ENCODE data around the gene FAM118B.

FAM118B gene

GRCh38 chr11:126211236-126212088 lies at the start of gene FAM118B, which contains the start of gene RPUSD4:
Gene FAM118B, plus strand, starts transcription at chr11:126211782. Its CDS starts 23,220 bp downstream, at chr11:126235002.
Gene RPUSD4, minus strand, starts transcription at chr11:126211650. Its CDS starts 12 bp downstream, at chr11:126211638.
- peak; percentile 86 for DNase-seq

GRCh38 chr11:126162306-126163030 lies 49.1 kb upstream of the FAM118B start:
- no peak for DNase-seq

GRCh38 chr11:126163074-126163700 lies 48.4 kb upstream of the FAM118B start:
- peak; percentile 64 for DNase-seq

- DNase-seq = no peak
Observed at GRCh38 chr11:126163779-126164178, 47.8 kb upstream of the FAM118B start.

- no peak for DNase-seq
Observed at GRCh38 chr11:126164781-126165180, 46.8 kb upstream of the FAM118B start.

GRCh38 chr11:126165311-126165720 lies 46.3 kb upstream of the FAM118B start:
- no peak for DNase-seq

GRCh38 chr11:126165757-126166156 lies 45.8 kb upstream of the FAM118B start:
- no peak for DNase-seq

- DNase-seq = no peak
Observed at GRCh38 chr11:126166413-126166812, 45.2 kb upstream of the FAM118B start.

- DNase-seq = no peak
Observed at GRCh38 chr11:126167488-126167887, 44.1 kb upstream of the FAM118B start.

- no peak for DNase-seq
Observed at GRCh38 chr11:126169291-126169690, 42.3 kb upstream of the FAM118B start.

GRCh38 chr11:126172596-126173038 lies 39.0 kb upstream of the FAM118B start:
- DNase-seq = no peak

- no peak for DNase-seq
Observed at GRCh38 chr11:126173257-126173656, 38.3 kb upstream of the FAM118B start.

- no peak for DNase-seq
Observed at GRCh38 chr11:126174816-126175215, 36.8 kb upstream of the FAM118B start.

- DNase-seq = no peak
Observed at GRCh38 chr11:126175393-126175792, 36.2 kb upstream of the FAM118B start.

- no peak for DNase-seq
Observed at GRCh38 chr11:126176853-126177470, 34.6 kb upstream of the FAM118B start.

- no peak for DNase-seq
Observed at GRCh38 chr11:126181939-126182730, 29.4 kb upstream of the FAM118B start.

GRCh38 chr11:126182787-126183445 lies 28.7 kb upstream of the FAM118B start:
- no peak for DNase-seq

- DNase-seq = no peak
Observed at GRCh38 chr11:126185259-126186024, 26.1 kb upstream of the FAM118B start.

- DNase-seq = no peak
Observed at GRCh38 chr11:126186025-126186698, 25.4 kb upstream of the FAM118B start.

Measured in T1000 (cell line).